IMR-90 (cell line): ENCODE results near the gene CEP126.

Source experiments
- CEBPB ChIP-seq: IDR thresholded peaks from 2 replicates; pipeline ENCODE4 v1.6.1; 2012; ENCODE audit warnings: low read depth, low read length, improper control_type of control experiment
- CHD1 ChIP-seq: IDR thresholded peaks from 2 replicates; pipeline ENCODE4 v1.6.1; 2012; ENCODE audit warnings: low read depth, low read length, improper control_type of control experiment
- CTCF ChIP-seq: conservative IDR thresholded peaks from 2 replicates; pipeline ENCODE4 v1.5.1; 2012; ENCODE audit warnings: mild to moderate bottlenecking, low read depth, low read length, improper control_type of control experiment
- MAFK ChIP-seq: IDR thresholded peaks from 2 replicates; pipeline ENCODE4 v1.6.1; 2012; ENCODE audit warnings: low read depth, low read length, improper control_type of control experiment
- MAZ ChIP-seq: IDR thresholded peaks from 2 replicates; pipeline ENCODE4 v1.6.1; 2012; ENCODE audit warnings: low read depth, mild to moderate bottlenecking, low read length, improper control_type of control experiment, moderate library complexity, borderline replicate concordance
- NFE2L2 ChIP-seq: fragments of 150-350 bp; IDR thresholded peaks from 2 replicates; pipeline ENCODE4 v1.6.1; 2016; ENCODE audit warnings: low read depth, mild to moderate bottlenecking, low read length
- POLR2A ChIP-seq: IDR thresholded peaks from 2 replicates; pipeline ENCODE4 v1.6.1; 2012; ENCODE audit warnings: mild to moderate bottlenecking, low read depth, low read length
- RAD21 ChIP-seq: IDR thresholded peaks from 2 replicates; pipeline ENCODE4 v1.6.1; 2012; ENCODE audit warnings: low read length, improper control_type of control experiment
- RCOR1 ChIP-seq: IDR thresholded peaks from 2 replicates; pipeline ENCODE4 v1.6.1; 2012; ENCODE audit warnings: mild to moderate bottlenecking, low read length, improper control_type of control experiment; ENCODE audit not compliant: insufficient replicate concordance
- SMC3 ChIP-seq: fragments of 150-350 bp; IDR thresholded peaks from 2 replicates; pipeline ENCODE4 v1.6.1; 2016; ENCODE audit warnings: low read depth, mild to moderate bottlenecking, antibody characterized with exemption, low read length, moderate library complexity

DNA sequence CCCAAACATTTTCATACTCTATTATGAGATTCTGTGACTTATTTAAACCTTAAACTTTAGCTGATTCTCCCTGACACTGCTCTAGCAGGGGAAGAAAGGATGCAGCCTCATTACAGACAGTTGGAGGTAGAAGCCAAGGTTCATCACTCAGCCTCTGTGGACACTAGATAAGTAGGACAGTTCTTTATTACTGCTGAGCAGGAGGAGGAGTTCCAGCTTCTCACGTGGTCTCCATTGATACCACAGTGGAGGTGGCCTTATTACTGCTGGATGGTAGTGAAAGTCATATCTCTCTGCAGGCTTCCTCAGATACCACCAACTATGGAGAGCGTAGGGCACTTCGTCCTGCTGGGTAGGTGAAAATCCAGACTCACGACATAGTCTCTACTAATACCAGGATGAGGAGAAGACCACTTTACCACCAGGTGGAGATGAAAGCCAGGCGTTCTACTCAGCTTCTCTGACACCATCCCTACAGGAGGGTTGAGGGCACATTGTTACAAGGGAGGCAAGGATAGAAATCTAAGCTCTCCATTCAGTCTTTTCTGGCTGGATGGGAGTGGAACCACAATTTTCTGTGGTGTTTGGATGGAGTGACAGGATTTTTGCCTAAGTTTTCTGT, 14.6 kb downstream of the CEP126 start:
- TF ChIP-seq SMC3 (no peak), MAZ (no peak), CTCF (no peak), POLR2A (no peak), CEBPB (no peak), RAD21 (no peak), MAFK (no peak), NFE2L2 (no peak), CHD1 (no peak), RCOR1 (no peak)
